Head of caudate nucleus (tissue), 42 donors: ENCODE results near the gene KSR1.

Experiments
- DNase-seq, 42 donors: peaks; one replicate each; pipeline versions ENCODE4 v3.0.0 to v3.0.0-alpha.2; 2020 to 2021; ENCODE audit warnings: mixed read lengths in 7 of 42
- intact Hi-C: fragments of 100-400 bp; cut with DNase I; formaldehyde crosslinking; loops from one replicate; pipeline ENCODE4 v1.15.0; 2022

The KSR1 gene

GRCh38 chr17:27601975-27602302 is 145.7 kb downstream of the KSR1 start:
- no peak for DNase-seq
- intact Hi-C loops: loop anchor here (1.0 to 5.0 kb wide), 3 partner anchors 145 to 365 kb away; partner anchors contain the start of gene KSR1

- intact Hi-C loops: loop anchor here (5.0 kb wide), 1 partner anchor 366 kb away; no protein-coding TSS in a partner anchor
- DNase-seq: peak; percentile 44 to 92 (median 76)
Observed at GRCh38 chr17:27602721-27603420, 146.6 kb downstream of the KSR1 start.

GRCh38 chr17:27603421-27603770 is 147.1 kb downstream of the KSR1 start:
- intact Hi-C loops: loop anchor here (5.0 kb wide), 1 partner anchor 366 kb away; no protein-coding TSS in a partner anchor
- no peak for DNase-seq

- DNase-seq: no peak
- intact Hi-C loops: loop anchor here (1.0 to 5.0 kb wide), 2 partner anchors 46 to 367 kb away; no protein-coding TSS in a partner anchor
Observed at GRCh38 chr17:27603880-27604794, 147.9 kb downstream of the KSR1 start.

GRCh38 chr17:27605409-27605808 is 149.2 kb downstream of the KSR1 start:
- DNase-seq: no peak
- intact Hi-C loops: no loop called here

GRCh38 chr17:27607521-27608091 is 151.4 kb downstream of the KSR1 start:
- intact Hi-C loops: no loop called here
- DNase-seq: no peak

- intact Hi-C loops: no loop called here
- no peak for DNase-seq
Observed at GRCh38 chr17:27608328-27609230, 152.3 kb downstream of the KSR1 start.

- intact Hi-C loops: no loop called here
- peak in 35 of 42 donors; percentile 23 to 71 (median 46) for DNase-seq
Observed at GRCh38 chr17:27609611-27610303, 153.5 kb downstream of the KSR1 start.

- intact Hi-C loops: no loop called here
- DNase-seq: no peak
Observed at GRCh38 chr17:27610304-27610677, 154.0 kb downstream of the KSR1 start.

- no peak for DNase-seq
- intact Hi-C loops: no loop called here
Observed at GRCh38 chr17:27612160-27612770, 156.0 kb downstream of the KSR1 start.

GRCh38 chr17:27613433-27613832 is 157.2 kb downstream of the KSR1 start:
- DNase-seq: no peak
- intact Hi-C loops: no loop called here

- no peak for DNase-seq
- intact Hi-C loops: no loop called here
Observed at GRCh38 chr17:27615121-27615520, 158.9 kb downstream of the KSR1 start.

- no peak for DNase-seq
- intact Hi-C loops: no loop called here
Observed at GRCh38 chr17:27616414-27616813, 160.2 kb downstream of the KSR1 start.

- intact Hi-C loops: no loop called here
- DNase-seq: no peak
Observed at GRCh38 chr17:27618417-27618816, 162.2 kb downstream of the KSR1 start.

GRCh38 chr17:27620721-27621120 is 164.5 kb downstream of the KSR1 start:
- intact Hi-C loops: no loop called here
- no peak for DNase-seq

- DNase-seq: peak in 33 of 42 donors; percentile 16 to 82 (median 51)
- intact Hi-C loops: no loop called here
Observed at GRCh38 chr17:27621536-27621935, 165.3 kb downstream of the KSR1 start.

- no peak for DNase-seq
- intact Hi-C loops: no loop called here
Observed at GRCh38 chr17:27621942-27622559, 165.8 kb downstream of the KSR1 start.
